Kidney (tissue), 14 donors: ENCODE measurements around the gene RAB40B. TPM values are rescaled to one million over a fixed set of nuclear protein-coding genes. Genes with fewer than 3 reads are reported as not detected.

Experiments
- DNase-seq, 5 donors: peaks; one replicate each; pipeline ENCODE4 v3.0.0-alpha.2; 2013 to 2020
- FAIRE-seq: peaks from 2 replicates; lab custom pipeline; 2012; peaks lifted over from hg19 to GRCh38; lab: Jason Lieb, UNC
- H3K27ac ChIP-seq, 2 donors: one replicate each; pipeline ENCODE4 v1.7.0; 2013; ENCODE audit warnings: low read depth in 2 of 2, low read length in 2 of 2, inconsistent platforms in 1 of 2
- H3K27me3 ChIP-seq: one replicate; pipeline ENCODE4 v1.7.1; 2013; ENCODE audit warnings: low read length, inconsistent platforms; ENCODE audit not compliant: control insufficient read depth, insufficient read depth
- H3K36me3 ChIP-seq, 3 donors: one replicate each; pipeline versions ENCODE4 v1.7.0 to v1.7.1; 2013; ENCODE audit warnings: low read length in 3 of 3, control low read depth in 1 of 3, inconsistent platforms in 1 of 3; ENCODE audit not compliant: insufficient read depth in 3 of 3, control insufficient read depth in 2 of 3
- H3K4me1 ChIP-seq, 3 donors: one replicate each; pipeline versions ENCODE4 v1.7.0 to v1.7.1; 2013; ENCODE audit warnings: low read length in 3 of 3, inconsistent platforms in 1 of 3, low read depth in 1 of 3; ENCODE audit not compliant: control insufficient read depth in 2 of 3, insufficient read depth in 2 of 3
- H3K4me3 ChIP-seq, 3 donors: one replicate each; pipeline versions ENCODE4 v1.7.0 to v1.8.1; 2013; ENCODE audit warnings: low read length in 3 of 3, control low read depth in 1 of 3, inconsistent platforms in 1 of 3
- H3K9ac ChIP-seq, 3 donors: one replicate each; pipeline versions ENCODE4 v1.7.0 to v1.7.1; 2013; ENCODE audit warnings: low read length in 3 of 3, control low read depth in 1 of 3, inconsistent platforms in 1 of 3
- H3K9me3 ChIP-seq, 3 donors: one replicate each; pipeline versions ENCODE4 v1.7.0 to v1.7.1; 2013; ENCODE audit warnings: low read length in 3 of 3, control low read depth in 1 of 3, inconsistent platforms in 1 of 3; ENCODE audit not compliant: control insufficient read depth in 2 of 3, insufficient read depth in 1 of 3
- intact Hi-C: fragments of 100-400 bp; cut with DNase I; formaldehyde crosslinking; loops from one replicate; pipeline ENCODE4 v1.11.1; 2022
- polyA plus RNA-seq: library from polyadenylated mRNA; stranded (reverse); fragments of 350-450 nt; fragmentation: Illumina TruSeq; extraction: RNeasy Lipid Tissue Mini Kit (QIAGEN cat#74804); gene quantifications from one replicate; pipeline ENCODE4 v1.2.3, GENCODE V29; 2014; ENCODE audit warnings: low read depth, low replicate concordance; ENCODE audit not compliant: insufficient read depth
- total RNA-seq: library from RNA; stranded (reverse); fragmentation: NEBNext Ultra II Directional; extraction: Animal tissue kit (Norgen Biotek cat#: 25700); gene quantifications from one replicate; pipeline ENCODE4 v1.2.1, GENCODE V29; 2021
- TF ChIP-seq, protein P1 (sequence below): IDR thresholded peaks from 3 replicates; pipeline ENCODE4 v1.5.1; 2012; ENCODE audit warnings: mild to moderate bottlenecking, moderate library complexity, borderline replicate concordance; ENCODE audit not compliant: insufficient read depth; ENCODE audit errors: extremely low read depth
- donor health status: control.
- donor health status: control.
- donor health status: control.
- donor health status: control.
- donor health status: control.
- donor health status: DM: yes; HTN: yes; CAD: no.
- donor health status: Normal renal cell carcinoma (clear cell type).

Gene RAB40B
- total and polyA plus RNA-seq, 2 donors from 2014 or later, result 21.7 to 36.1 TPM

DNA sequence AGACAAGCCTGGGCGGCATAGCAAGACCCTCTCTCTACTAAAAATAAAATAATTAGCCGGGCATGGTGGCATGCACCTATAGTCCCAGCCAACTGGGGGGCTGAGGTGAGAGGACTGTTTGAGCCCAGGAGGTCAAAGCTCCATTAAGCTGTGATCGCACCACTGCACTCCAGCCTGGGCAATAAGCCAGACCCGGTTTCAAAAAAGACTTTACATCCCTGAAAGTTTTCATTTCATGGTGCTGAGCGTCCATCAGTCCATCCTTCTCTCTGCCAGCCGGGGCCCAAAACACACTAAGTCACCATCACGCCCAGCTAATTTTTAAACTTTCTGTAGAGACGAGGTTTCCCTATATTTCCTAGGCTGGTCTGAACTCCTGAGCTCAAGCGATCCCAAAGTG is 10.6 kb downstream of the RAB40B start:
- DNase-seq (peak in 2 of 5 donors; percentile 46 to 64), FAIRE-seq (no peak)
- peak overlapping the region in 1 of 3 donors; percentile 78 for H3K9ac ChIP-seq
- H3K36me3 ChIP-seq, result no peaks in the 10 kb centered on the region
- H3K9me3 ChIP-seq, result no peaks in the 10 kb centered on the region
- peak overlapping the region; percentile 93 to 98 for H3K27ac ChIP-seq
- no peak overlapping the region for H3K4me3 ChIP-seq
- H3K4me1 ChIP-seq, result peaks cover 0 to 19% (median 17%) of the 10 kb centered on the region in 3 donors
- intact Hi-C loops, result no loop called here
- TF ChIP-seq, protein P1, sequence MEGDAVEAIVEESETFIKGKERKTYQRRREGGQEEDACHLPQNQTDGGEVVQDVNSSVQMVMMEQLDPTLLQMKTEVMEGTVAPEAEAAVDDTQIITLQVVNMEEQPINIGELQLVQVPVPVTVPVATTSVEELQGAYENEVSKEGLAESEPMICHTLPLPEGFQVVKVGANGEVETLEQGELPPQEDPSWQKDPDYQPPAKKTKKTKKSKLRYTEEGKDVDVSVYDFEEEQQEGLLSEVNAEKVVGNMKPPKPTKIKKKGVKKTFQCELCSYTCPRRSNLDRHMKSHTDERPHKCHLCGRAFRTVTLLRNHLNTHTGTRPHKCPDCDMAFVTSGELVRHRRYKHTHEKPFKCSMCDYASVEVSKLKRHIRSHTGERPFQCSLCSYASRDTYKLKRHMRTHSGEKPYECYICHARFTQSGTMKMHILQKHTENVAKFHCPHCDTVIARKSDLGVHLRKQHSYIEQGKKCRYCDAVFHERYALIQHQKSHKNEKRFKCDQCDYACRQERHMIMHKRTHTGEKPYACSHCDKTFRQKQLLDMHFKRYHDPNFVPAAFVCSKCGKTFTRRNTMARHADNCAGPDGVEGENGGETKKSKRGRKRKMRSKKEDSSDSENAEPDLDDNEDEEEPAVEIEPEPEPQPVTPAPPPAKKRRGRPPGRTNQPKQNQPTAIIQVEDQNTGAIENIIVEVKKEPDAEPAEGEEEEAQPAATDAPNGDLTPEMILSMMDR, result no peak
- no peaks in the 10 kb centered on the region for H3K27me3 ChIP-seq

DNA sequence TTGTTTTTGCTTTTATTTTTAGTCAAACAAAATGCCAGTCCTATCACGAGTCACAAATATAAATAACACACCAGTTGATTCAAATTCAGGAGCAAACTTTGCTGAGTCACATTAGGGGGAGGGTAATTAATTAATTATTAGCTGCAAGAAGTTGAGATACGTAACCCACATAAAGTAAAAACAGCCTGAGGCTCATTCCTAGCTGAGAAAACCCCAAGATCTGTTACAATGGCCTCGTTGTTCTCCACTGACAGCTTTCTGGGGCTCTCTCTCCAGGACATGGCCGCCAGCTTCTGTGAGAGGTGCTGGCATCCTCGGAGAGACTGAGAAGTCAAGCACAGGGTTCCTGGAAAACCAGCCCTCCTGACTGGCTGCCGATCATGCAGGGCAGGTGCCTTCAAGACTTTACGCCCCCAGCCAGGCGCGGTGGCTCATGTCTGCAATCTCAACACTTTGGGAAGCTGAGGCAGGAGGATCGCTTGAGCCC is 11.1 kb downstream of the RAB40B start:
- Histone ChIP-seq H3K9ac (peak overlapping the region in 1 of 3 donors; percentile 78), H3K27me3 (no peaks in the 10 kb centered on the region), H3K36me3 (no peaks in the 10 kb centered on the region), H3K4me3 (no peak overlapping the region), H3K4me1 (peaks cover 0 to 19% (median 17%) of the 10 kb centered on the region in 3 donors), H3K9me3 (no peaks in the 10 kb centered on the region), H3K27ac (peak overlapping the region; percentile 93 to 98)
- intact Hi-C loops, result no loop called here
- TF ChIP-seq, protein P1, result no peak
- DNase-seq (peak; percentile 62 to 86 (median 82)), FAIRE-seq (peak; percentile 92)

DNA sequence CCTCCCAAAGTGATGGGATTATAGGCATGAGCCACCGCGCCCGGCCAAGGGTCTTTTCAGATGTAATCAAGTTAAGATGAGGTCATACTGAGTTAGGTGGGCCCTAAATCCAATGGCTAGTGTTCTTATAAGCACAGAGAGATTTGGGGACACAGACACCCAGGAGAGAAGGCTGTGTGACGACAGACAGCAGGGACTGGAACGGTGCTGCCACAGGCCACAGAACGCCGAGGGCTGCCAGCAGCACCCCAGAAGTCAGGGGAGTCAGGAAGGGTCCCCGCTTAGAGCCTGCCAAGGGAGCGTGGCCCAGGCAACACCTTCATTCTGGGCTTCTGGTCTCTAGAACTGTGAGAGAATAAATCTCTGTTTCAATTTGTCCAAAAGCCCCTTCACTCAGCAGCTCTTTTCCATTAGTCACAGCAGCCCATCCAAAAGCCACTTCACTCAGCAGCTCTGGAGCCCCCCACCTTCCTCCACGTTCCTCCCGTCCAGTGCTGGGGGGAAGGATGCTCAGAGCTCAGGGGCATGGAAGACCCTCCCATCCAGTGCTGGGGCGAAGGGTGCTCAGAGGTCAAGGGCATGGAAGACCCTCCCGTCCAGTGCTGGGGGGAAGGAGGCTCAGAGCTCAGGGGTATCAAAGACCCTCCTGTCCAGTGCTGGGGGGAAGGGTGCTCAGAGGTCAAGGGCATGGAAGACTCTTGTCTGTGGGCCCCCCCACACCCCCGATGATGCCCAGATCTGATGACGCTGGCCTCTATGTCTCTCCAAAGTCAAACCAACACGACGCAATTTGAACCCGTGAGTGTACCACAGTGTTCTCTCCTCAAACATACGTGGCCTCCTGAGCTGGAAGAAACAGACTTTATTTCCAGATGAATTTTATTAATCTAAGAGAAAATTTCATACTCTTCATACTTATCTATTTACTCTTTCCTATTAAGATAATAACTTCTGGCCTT is 11.9 kb downstream of the RAB40B start:
- peaks cover 0 to 3% (median 0%) of the 10 kb centered on the region in 3 donors for H3K9me3 ChIP-seq
- TF ChIP-seq, protein P1, result no peak
- H3K27me3 ChIP-seq, result no peaks in the 10 kb centered on the region
- peak overlapping the region; percentile 93 to 98 for H3K27ac ChIP-seq
- no peaks in the 10 kb centered on the region for H3K36me3 ChIP-seq
- intact Hi-C loops, result no loop called here
- peak overlapping the region in 1 of 3 donors; percentile 78 for H3K9ac ChIP-seq
- H3K4me1 ChIP-seq, result peaks cover 0 to 19% (median 17%) of the 10 kb centered on the region in 3 donors
- FAIRE-seq, result no peak
- no peak overlapping the region for H3K4me3 ChIP-seq
- no peak for DNase-seq
